Colon (tissue), 2 donors: ENCODE measurements around the gene LPO.

Experiments
- FAIRE-seq: peaks from 2 replicates; lab custom pipeline; 2012; peaks lifted over from hg19 to GRCh38; lab: Jason Lieb, UNC
- donor health status: control.
- donor health status: control.

LPO gene

GRCh38 chr17:58304750-58305486, 66.5 kb downstream of the LPO start:
- no peak for FAIRE-seq

- FAIRE-seq, result no peak
Measured at GRCh38 chr17:58305626-58306025, 67.2 kb downstream of the LPO start.

GRCh38 chr17:58306131-58306951, 68.0 kb downstream of the LPO start:
- FAIRE-seq, result no peak

- no peak for FAIRE-seq
Measured at GRCh38 chr17:58307468-58308172, 69.2 kb downstream of the LPO start.

GRCh38 chr17:58308173-58308984, 70.0 kb downstream of the LPO start:
- FAIRE-seq, result no peak

- FAIRE-seq, result no peak
Measured at GRCh38 chr17:58308985-58309917, 70.9 kb downstream of the LPO start.

GRCh38 chr17:58309918-58310259, 71.5 kb downstream of the LPO start:
- no peak for FAIRE-seq

- FAIRE-seq, result no peak
Measured at GRCh38 chr17:58310511-58311428, 72.4 kb downstream of the LPO start.

- no peak for FAIRE-seq
Measured at GRCh38 chr17:58311429-58311894, 73.1 kb downstream of the LPO start.

- no peak for FAIRE-seq
Measured at GRCh38 chr17:58312021-58312630, 73.7 kb downstream of the LPO start.

GRCh38 chr17:58312829-58313228, 74.4 kb downstream of the LPO start:
- no peak for FAIRE-seq

GRCh38 chr17:58313815-58314705, 75.7 kb downstream of the LPO start:
- no peak for FAIRE-seq

GRCh38 chr17:58314706-58315015, 76.3 kb downstream of the LPO start:
- no peak for FAIRE-seq

- no peak for FAIRE-seq
Measured at GRCh38 chr17:58315281-58315711, 76.9 kb downstream of the LPO start.

GRCh38 chr17:58315750-58316149, 77.4 kb downstream of the LPO start:
- no peak for FAIRE-seq

GRCh38 chr17:58316260-58316960, 78.0 kb downstream of the LPO start:
- no peak for FAIRE-seq

GRCh38 chr17:58317421-58318064, 79.2 kb downstream of the LPO start:
- no peak for FAIRE-seq
